Activated CD4-positive, alpha-beta T cell treated with anti-CD3 and anti-CD28 coated beads for 36 hours (primary cell): ENCODE results near the gene STAB2. TPM values are rescaled to one million over a fixed set of nuclear protein-coding genes. Genes with fewer than 3 reads are reported as not detected.
A peak's percentile ranks its signal among the peaks of the same experiment; 100 is the strongest.

Experiments used
- ATAC-seq: fragments of 200-7000 bp; cut with Tn5 transposase; one replicate; pipeline ENCODE4 v1.10.0; 2021; ENCODE audit warnings: mild to moderate bottlenecking, moderate library complexity
- CTCF ChIA-PET: fragments of 350-600 bp; sonication (Branson Sonifier 250); formaldehyde crosslinking; loops from one replicate; lab custom pipeline; 2021; ENCODE audit warnings: antibody characterized with exemption; lab: Charles Lee
- POLR2A ChIA-PET: fragments of 350-600 bp; sonication (Branson Sonifier 250); formaldehyde crosslinking; loops from one replicate; lab custom pipeline; 2021; ENCODE audit warnings: antibody characterized with exemption, inconsistent platforms; lab: Charles Lee
- DNase-seq: peaks from one replicate; pipeline ENCODE4 v3.0.0-alpha.2; 2020
- H3K27ac Mint-ChIP-seq: one replicate; pipeline ENCODE4 v1.8.0; 2021; ENCODE audit warnings: mixed read lengths
- H3K27me3 Mint-ChIP-seq: one replicate; pipeline ENCODE4 v1.8.0; 2021; ENCODE audit warnings: mixed read lengths
- H3K36me3 Mint-ChIP-seq: one replicate; pipeline ENCODE4 v1.8.0; 2021; ENCODE audit warnings: low read depth, mixed read lengths
- H3K4me1 Mint-ChIP-seq: one replicate; pipeline ENCODE4 v1.8.0; 2021; ENCODE audit warnings: mixed read lengths
- H3K4me3 Mint-ChIP-seq: one replicate; pipeline ENCODE4 v1.8.0; 2021; ENCODE audit warnings: mild to moderate bottlenecking, moderate library complexity, mixed read lengths
- H3K9me3 Mint-ChIP-seq: one replicate; pipeline ENCODE4 v1.8.0; 2021; ENCODE audit warnings: low read depth, mixed read lengths
- intact Hi-C, 2 experiments: fragments of 100-400 bp; cut with DNase I in 1 of 2; cut with micrococcal nuclease in 1 of 2; formaldehyde crosslinking; loops; one replicate each; pipeline versions ENCODE4 v1.14.2 to v1.15.1; 2022 to 2024; cut with DNase I, micrococcal nuclease
- total RNA-seq, 2 experiments: library from RNA; stranded (reverse); gene quantifications; one replicate each; pipeline ENCODE4 v1.2.3, GENCODE V29; 2021

The STAB2 gene
- total RNA-seq, 2 experiments from 2014 or later = not detected

DNA sequence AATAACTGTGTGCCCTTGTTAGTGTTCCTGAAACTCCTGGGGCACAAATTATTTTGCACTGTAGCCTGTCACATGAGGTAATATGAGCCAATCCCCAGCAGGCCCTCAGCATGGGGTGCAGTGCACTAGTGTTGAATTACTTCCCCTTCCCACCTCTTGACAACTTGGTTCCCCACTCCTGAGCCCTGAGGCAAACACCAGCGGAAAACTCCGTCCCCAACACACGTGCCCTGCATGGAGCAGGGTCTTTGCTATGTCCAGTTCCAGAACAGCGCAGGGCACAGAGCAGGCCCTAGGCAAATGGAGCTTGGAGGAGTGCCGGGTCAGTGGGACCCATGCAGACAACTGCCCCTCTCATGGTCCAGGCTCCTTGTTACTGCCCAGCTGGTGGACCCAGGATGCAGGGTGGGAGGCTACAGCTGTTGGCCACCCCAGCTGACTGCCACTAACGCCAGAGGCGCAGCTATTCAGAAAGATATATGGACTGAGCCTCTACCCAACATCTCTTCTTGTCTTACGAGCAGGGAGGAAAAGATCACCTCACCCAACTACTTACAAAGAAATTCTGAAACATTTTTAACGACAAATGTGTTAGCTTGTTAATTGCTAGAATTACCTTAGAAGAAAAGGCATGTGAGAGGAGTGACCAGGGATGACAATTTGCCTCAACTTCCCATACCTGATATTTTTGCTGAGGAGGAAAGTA lies 182.3 kb downstream of the STAB2 start:
- H3K36me3 Mint-ChIP-seq = peaks cover 15% of the 10 kb centered on the region
- no peak overlapping the region for H3K27ac Mint-ChIP-seq
- H3K4me1 Mint-ChIP-seq = no peaks in the 10 kb centered on the region
- ATAC-seq (no peak), DNase-seq (no peak)
- no peak overlapping the region for H3K4me3 Mint-ChIP-seq
- intact Hi-C loops = no loop called here
- ChIA-PET CTCF (interaction anchor here (1.1 kb wide), 1 partner anchor 28 kb away, joined by 3 read pairs; no protein-coding TSS in a partner anchor), POLR2A (no interaction called here)
- no peaks in the 10 kb centered on the region for H3K9me3 Mint-ChIP-seq
- no peaks in the 10 kb centered on the region for H3K27me3 Mint-ChIP-seq

DNA sequence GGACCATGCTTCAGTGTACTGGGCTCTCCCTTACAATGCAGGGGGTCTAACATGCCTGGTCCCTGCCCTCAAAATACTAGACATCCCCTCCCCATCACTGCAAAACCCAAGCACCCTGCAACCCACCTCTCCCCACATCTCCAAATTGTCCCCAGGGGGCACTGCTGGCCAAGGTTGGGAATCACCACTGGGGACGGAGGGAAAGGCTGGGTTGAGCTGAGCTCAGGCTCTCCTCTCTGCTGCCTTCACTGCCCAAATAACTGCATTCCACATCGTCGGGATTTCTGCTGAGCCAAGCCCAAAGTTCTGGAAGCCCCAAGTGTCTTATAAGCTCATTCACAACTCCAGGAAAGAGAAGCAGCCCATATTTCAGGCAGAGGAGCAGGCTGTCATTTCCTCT lies 184.4 kb downstream of the STAB2 start:
- POLR2A ChIA-PET = no interaction called here
- DNase-seq = peak; percentile 31

DNA sequence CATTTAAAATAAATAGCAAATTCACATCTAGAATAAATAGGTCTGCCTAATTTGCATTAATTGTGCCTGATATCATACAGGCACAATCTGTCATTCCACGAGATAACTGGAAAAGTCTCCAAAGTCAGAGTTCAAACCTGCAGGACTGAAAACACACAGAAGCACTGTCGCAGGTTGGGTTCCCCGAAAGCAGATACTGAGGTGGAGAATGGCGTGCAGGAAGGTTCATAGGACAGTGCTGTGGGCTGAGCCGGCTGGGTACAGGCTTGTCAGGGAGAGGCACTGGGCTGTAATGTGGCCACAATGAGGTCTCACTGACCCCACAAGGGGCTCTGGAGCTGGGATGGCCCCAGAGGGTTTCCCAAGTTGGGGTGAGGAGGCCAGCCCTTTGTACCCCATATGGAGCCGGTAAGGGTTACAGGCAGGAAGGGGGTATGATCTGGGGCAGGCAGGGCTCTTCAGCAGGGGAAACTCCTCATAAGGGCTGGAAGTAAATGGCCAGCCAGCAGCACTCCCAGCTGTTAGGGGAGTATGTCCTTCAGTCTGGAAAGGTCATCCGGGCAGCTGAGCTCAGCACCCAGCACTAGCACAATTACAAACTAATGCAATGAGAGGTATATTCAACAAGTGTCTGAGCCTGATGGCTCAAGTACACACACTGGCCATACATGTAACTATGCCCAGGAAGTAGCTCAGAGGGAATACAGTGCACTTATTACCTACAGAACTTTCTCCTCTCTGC lies 185.5 kb downstream of the STAB2 start:
- ATAC-seq (no peak), DNase-seq (no peak)
- Mint-ChIP-seq H3K27ac (no peak overlapping the region), H3K4me1 (no peaks in the 10 kb centered on the region), H3K4me3 (no peak overlapping the region), H3K27me3 (no peaks in the 10 kb centered on the region), H3K9me3 (no peaks in the 10 kb centered on the region), H3K36me3 (peaks cover 20% of the 10 kb centered on the region)
- intact Hi-C loops = no loop called here
- ChIA-PET CTCF (interaction anchor here (0.7 to 1.1 kb wide), 2 partner anchors 13 to 1903 kb away, joined by 3 to 4 read pairs; no protein-coding TSS in a partner anchor), POLR2A (no interaction called here)

More for the DNA sequence above, 184.4 kb downstream of the STAB2 start:
- no peak overlapping the region for H3K4me3 Mint-ChIP-seq
- intact Hi-C loops = no loop called here
- peaks cover 17% of the 10 kb centered on the region for H3K36me3 Mint-ChIP-seq
- no peaks in the 10 kb centered on the region for H3K9me3 Mint-ChIP-seq
- no peaks in the 10 kb centered on the region for H3K27me3 Mint-ChIP-seq
- CTCF ChIA-PET = interaction anchor here (0.6 to 1.1 kb wide), 3 partner anchors 334 to 1902 kb away, joined by 3 to 4 read pairs (median 3); no protein-coding TSS in a partner anchor
- H3K27ac Mint-ChIP-seq = no peak overlapping the region
- H3K4me1 Mint-ChIP-seq = no peaks in the 10 kb centered on the region
- ATAC-seq = no peak

DNA sequence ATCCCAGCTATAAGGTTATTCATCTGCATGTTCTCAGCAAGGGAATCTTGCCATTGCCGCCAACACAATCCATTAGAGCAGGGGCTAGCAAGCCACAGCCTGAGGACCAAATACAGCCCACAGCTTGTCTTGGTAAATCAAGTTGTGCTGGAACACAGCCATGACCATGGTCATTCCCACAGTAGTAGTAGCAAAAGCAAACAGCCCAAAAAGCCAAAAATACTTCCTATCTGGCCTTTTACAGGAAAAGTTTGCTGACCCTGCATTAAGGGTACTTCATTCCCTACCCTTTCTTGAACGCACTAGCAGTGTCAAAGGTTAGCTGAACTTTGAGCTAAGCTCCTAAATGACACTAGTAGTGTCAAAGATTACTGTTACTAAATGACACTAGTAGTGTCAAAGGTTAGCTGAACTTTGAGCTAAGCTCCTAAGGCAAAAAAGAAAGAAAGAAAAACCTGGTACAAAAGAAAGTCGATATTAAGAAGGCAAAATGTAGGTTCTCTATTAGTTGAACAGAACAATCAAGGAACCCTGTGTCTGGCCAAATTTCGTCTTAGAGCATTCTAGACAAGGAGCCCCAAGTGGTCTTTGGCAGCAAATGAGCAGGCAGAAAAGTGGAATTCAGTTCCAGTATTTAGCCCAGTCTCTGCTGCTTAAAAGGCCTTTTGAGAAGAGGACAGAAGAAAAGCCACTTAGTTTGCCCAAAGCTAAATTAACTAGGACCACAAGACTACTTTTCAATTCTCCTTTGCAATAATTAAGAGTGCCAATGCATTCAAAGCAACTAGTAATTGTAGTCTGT lies 186.2 kb downstream of the STAB2 start:
- no peaks in the 10 kb centered on the region for H3K27me3 Mint-ChIP-seq
- H3K4me1 Mint-ChIP-seq = no peaks in the 10 kb centered on the region
- no peak for DNase-seq
- H3K27ac Mint-ChIP-seq = no peak overlapping the region
- H3K36me3 Mint-ChIP-seq = peaks cover 23% of the 10 kb centered on the region
- ChIA-PET CTCF (interaction anchor here (0.6 to 1.1 kb wide), 2 partner anchors 14 to 134 kb away, joined by 3 to 4 read pairs; no protein-coding TSS in a partner anchor), POLR2A (no interaction called here)
- H3K4me3 Mint-ChIP-seq = no peak overlapping the region
- no peak for ATAC-seq
- no peaks in the 10 kb centered on the region for H3K9me3 Mint-ChIP-seq
- intact Hi-C loops = no loop called here

DNA sequence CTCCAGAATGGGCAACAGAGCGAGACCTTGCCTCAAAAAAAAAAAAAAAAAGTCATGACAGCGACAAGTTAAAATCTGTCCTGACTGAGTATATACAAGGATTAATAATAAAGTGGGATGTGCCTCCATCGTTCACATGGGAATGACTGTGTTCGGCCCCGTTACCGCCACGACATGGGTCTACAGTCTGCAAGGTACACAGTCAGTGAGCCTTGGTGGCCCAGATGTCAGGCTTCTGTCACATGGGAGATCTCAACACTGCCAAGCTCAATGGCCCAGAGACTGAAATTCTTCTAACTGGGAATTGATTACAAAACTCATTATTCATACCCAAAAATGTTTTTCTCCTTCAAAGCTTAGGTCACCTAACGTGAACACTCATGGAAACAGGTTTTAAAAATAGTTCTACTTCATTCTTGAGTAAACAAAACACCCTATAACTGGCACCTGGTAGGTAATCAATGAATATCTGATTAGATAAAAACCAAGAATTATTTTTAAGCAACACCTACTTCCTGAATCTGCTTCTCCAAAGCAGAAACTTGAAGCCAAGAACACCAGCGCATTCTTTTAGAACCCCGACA lies 188.0 kb downstream of the STAB2 start:
- DNase-seq (no peak), ATAC-seq (no peak)
- no peaks in the 10 kb centered on the region for H3K9me3 Mint-ChIP-seq
- H3K27ac Mint-ChIP-seq = no peak overlapping the region
- POLR2A ChIA-PET = no interaction called here
- no peaks in the 10 kb centered on the region for H3K27me3 Mint-ChIP-seq
- no peaks in the 10 kb centered on the region for H3K4me1 Mint-ChIP-seq
- CTCF ChIA-PET = interaction anchor here (0.7 kb wide), 1 partner anchor 16 kb away, joined by 3 read pairs; no protein-coding TSS in a partner anchor
- H3K36me3 Mint-ChIP-seq = peaks cover 29% of the 10 kb centered on the region
- intact Hi-C loops = no loop called here
- H3K4me3 Mint-ChIP-seq = no peak overlapping the region

DNA sequence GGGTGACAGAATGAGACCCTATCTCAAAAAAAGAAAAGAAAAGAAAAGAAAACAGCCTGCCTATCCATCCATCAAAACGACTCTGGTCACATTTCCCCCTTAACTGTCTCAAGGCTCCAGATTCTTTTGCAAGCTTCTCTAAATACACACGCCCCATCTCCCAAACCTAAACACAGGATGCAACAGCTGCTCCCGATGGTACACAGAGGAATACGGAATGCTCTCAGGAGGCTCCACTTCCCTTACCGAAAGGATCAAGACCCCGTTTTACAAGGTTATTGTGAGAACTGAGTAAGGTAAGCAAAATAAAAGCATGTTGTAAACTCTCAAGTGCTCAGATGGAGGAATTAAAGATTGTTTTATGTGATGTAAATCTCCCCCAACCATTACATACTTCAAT lies 191.7 kb downstream of the STAB2 start:
- H3K27me3 Mint-ChIP-seq = no peaks in the 10 kb centered on the region
- H3K4me3 Mint-ChIP-seq = no peak overlapping the region
- intact Hi-C loops = no loop called here
- no peak for ATAC-seq
- H3K9me3 Mint-ChIP-seq = no peaks in the 10 kb centered on the region
- ChIA-PET POLR2A (interaction anchor here (0.7 kb wide), 1 partner anchor 11 kb away, joined by 3 read pairs; no protein-coding TSS in a partner anchor), CTCF (no interaction called here)
- peaks cover 43% of the 10 kb centered on the region for H3K36me3 Mint-ChIP-seq
- H3K4me1 Mint-ChIP-seq = no peaks in the 10 kb centered on the region
- no peak overlapping the region for H3K27ac Mint-ChIP-seq
- DNase-seq = no peak

DNA sequence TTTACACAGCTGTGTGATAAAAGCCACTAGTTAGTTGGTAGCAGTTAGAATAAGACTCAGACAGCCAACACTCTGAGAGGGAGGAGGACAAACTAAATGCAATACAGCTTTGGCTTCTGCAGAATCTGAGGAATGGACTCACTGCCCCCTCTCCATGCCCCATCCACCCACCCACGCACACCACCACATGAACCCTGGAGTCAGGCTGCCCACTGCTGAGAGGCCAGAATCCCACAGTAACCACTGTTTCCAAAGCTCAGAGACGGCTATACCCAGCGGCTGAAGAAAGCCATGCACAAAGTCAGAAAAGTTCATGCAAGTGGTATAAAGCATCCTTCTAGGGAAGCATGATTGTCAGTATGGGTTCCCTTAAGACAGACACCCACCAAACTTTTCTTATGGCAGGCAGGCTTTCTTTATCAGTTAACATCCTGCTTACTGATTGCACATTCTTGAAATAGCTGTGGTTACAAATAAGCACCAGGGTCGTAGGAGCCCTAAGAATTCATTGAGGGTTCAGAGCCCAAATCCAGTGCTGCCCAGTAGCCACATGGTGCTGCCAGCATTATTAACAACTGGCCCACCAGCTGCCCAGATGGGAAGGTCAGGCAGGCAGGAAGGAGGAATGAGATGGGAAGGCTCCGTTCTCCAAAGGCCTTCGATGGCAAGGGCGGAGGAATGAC lies 192.5 kb downstream of the STAB2 start:
- peaks cover 46% of the 10 kb centered on the region for H3K36me3 Mint-ChIP-seq
- DNase-seq = no peak

DNA sequence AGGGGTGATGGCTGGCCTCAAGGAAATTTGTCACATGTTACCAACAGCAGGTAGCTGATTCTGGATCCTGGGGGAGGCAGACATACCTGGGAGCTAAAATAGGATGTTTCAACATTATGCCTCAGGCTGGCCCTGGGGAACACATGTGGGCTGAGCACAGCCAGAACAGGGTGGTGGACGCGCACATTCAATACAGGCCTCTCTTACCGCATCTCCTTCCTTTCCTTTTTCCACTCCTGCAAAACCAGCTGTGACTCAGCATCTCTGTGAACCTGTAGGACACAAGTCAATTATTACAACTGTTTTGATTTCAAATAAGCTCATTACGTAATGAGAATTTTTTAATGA lies 193.0 kb downstream of the STAB2 start:
- Mint-ChIP-seq H3K4me1 (no peaks in the 10 kb centered on the region), H3K27ac (no peak overlapping the region), H3K27me3 (no peaks in the 10 kb centered on the region), H3K36me3 (peaks cover 46% of the 10 kb centered on the region), H3K4me3 (no peak overlapping the region), H3K9me3 (no peaks in the 10 kb centered on the region)
- ATAC-seq (no peak), DNase-seq (no peak)
- ChIA-PET CTCF (interaction anchor here (0.6 to 0.7 kb wide), 2 partner anchors 30 to 56 kb away, joined by 3 read pairs; no protein-coding TSS in a partner anchor), POLR2A (no interaction called here)
- intact Hi-C loops = no loop called here

More for the DNA sequence above, 192.5 kb downstream of the STAB2 start:
- H3K4me1 Mint-ChIP-seq = no peaks in the 10 kb centered on the region
- H3K27me3 Mint-ChIP-seq = no peaks in the 10 kb centered on the region
- no peaks in the 10 kb centered on the region for H3K9me3 Mint-ChIP-seq
- ChIA-PET CTCF (interaction anchor here (0.7 kb wide), 1 partner anchor 29 kb away, joined by 3 read pairs; no protein-coding TSS in a partner anchor), POLR2A (no interaction called here)
- no peak overlapping the region for H3K4me3 Mint-ChIP-seq
- ATAC-seq = no peak
- H3K27ac Mint-ChIP-seq = no peak overlapping the region
- intact Hi-C loops = no loop called here

DNA sequence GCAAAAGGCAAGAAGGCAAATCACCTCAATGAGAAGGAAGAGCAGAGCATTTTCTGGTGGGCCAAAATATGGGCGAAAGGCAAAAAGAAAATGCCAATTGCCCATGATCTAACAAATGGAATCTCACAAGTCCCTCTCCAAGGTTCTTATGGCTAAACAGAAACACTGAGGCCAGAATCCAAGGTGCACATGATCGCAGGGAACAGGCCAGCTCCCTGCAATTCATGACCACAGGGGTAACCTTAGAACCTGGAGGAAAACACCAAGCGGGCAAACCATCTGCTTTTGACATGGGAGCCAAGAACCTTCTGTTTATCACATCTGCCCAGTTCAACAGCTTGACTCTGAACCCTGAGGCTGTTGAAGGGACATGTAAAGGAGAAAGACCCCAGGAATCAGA lies 193.9 kb downstream of the STAB2 start:
- Mint-ChIP-seq H3K4me3 (no peak overlapping the region), H3K27ac (no peak overlapping the region), H3K27me3 (no peaks in the 10 kb centered on the region), H3K4me1 (no peaks in the 10 kb centered on the region), H3K36me3 (peaks cover 48% of the 10 kb centered on the region), H3K9me3 (no peaks in the 10 kb centered on the region)
- intact Hi-C loops = no loop called here
- ChIA-PET CTCF (interaction anchor here (0.6 kb wide), 3 partner anchors 49 to 212 kb away, joined by 3 to 4 read pairs (median 3); no protein-coding TSS in a partner anchor), POLR2A (no interaction called here)
- DNase-seq (no peak), ATAC-seq (no peak)

DNA sequence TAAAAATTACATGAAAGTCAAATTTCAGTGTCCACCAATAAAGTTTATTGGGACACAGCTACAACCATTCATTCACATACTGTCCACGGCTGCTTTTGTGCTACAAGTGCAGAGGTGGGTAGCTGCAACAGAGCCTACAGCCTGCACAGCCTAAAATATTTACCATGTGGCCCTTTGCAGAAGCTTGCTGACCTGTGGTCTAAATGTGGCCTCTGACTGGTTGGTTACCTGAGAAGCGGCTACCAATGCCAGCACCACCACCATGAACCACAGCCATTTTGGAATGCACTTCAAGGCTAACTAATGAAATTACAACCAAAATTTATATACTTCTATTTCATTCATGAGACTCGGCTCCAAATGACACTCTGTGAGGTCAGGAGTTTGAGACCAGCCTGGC lies 195.3 kb downstream of the STAB2 start:
- DNase-seq (no peak), ATAC-seq (no peak)
- H3K27me3 Mint-ChIP-seq = no peaks in the 10 kb centered on the region
- POLR2A ChIA-PET = no interaction called here
- intact Hi-C loops = no loop called here
- no peak overlapping the region for H3K27ac Mint-ChIP-seq
- H3K36me3 Mint-ChIP-seq = peaks cover 41% of the 10 kb centered on the region
- H3K4me1 Mint-ChIP-seq = no peaks in the 10 kb centered on the region
- CTCF ChIA-PET = interaction anchor here (1.1 kb wide), 1 partner anchor 55 kb away, joined by 3 read pairs; no protein-coding TSS in a partner anchor
- no peak overlapping the region for H3K4me3 Mint-ChIP-seq
- H3K9me3 Mint-ChIP-seq = no peaks in the 10 kb centered on the region
